Parathyroid adenoma (tissue), 2 donors: ENCODE data around the gene TSHZ2.
"Not testable (repeated sequence)": the region's sequence is repeated elsewhere in the genome, so short reads cannot be mapped to it uniquely, and the experiment has no call there.

ENCODE experiments used
- H2AFZ ChIP-seq: fragments of 300-600 bp; sonication (generic); one replicate; pipeline ENCODE4 v1.7.0; 2017; ENCODE audit warnings: antibody characterized with exemption, mild to moderate bottlenecking
- H3K27ac ChIP-seq: fragments of 300-600 bp; sonication (generic); one replicate; pipeline ENCODE4 v1.7.0; 2017
- H3K27me3 ChIP-seq: fragments of 300-600 bp; sonication (generic); one replicate; pipeline ENCODE4 v1.7.0; 2017; ENCODE audit warnings: low read length; ENCODE audit not compliant: control insufficient read depth, insufficient read depth
- H3K36me3 ChIP-seq: fragments of 300-600 bp; sonication (generic); one replicate; pipeline ENCODE4 v1.7.0; 2017; ENCODE audit warnings: low read length; ENCODE audit not compliant: control insufficient read depth, insufficient read depth
- H3K4me1 ChIP-seq: fragments of 300-600 bp; sonication (generic); one replicate; pipeline ENCODE4 v1.7.0; 2017; ENCODE audit warnings: control low read depth
- H3K4me2 ChIP-seq: fragments of 300-600 bp; sonication (generic); one replicate; pipeline ENCODE4 v1.7.0; 2017; ENCODE audit warnings: low read length
- H3K4me3 ChIP-seq: fragments of 300-600 bp; sonication (generic); one replicate; pipeline ENCODE4 v1.7.0; 2017; ENCODE audit warnings: low read depth, low read length
- H3K79me2 ChIP-seq: fragments of 300-600 bp; sonication (generic); one replicate; pipeline ENCODE4 v1.7.0; 2017; ENCODE audit warnings: control low read depth
- H3K9ac ChIP-seq: fragments of 300-600 bp; sonication (generic); one replicate; pipeline ENCODE4 v1.7.0; 2017; ENCODE audit warnings: mild to moderate bottlenecking
- H3K9me3 ChIP-seq: fragments of 300-600 bp; sonication (generic); one replicate; pipeline ENCODE4 v1.7.0; 2017; ENCODE audit warnings: low read length; ENCODE audit not compliant: control insufficient read depth
- TF ChIP-seq, protein P1 (sequence below): fragments of 300-600 bp; sonication (generic); IDR thresholded peaks from one replicate; pipeline ENCODE4 v1.7.0; 2017; ENCODE audit warnings: antibody characterized with exemption, mild to moderate bottlenecking
- donor health status: primary hyperparathyroidism.

The TSHZ2 gene

GRCh38 chr20:53322651-53323050 lies 350.5 kb downstream of the TSHZ2 start:
- Histone ChIP-seq H3K27me3 (no peaks in the 10 kb centered on the region), H3K27ac (no peak overlapping the region), H3K79me2 (no peaks in the 10 kb centered on the region), H2AFZ (no peak overlapping the region), H3K36me3 (no peaks in the 10 kb centered on the region), H3K9ac (no peak overlapping the region), H3K4me2 (no peak overlapping the region), H3K4me3 (no peak overlapping the region), H3K9me3 (no peaks in the 10 kb centered on the region), H3K4me1 (no peaks in the 10 kb centered on the region)
- TF ChIP-seq, protein P1, sequence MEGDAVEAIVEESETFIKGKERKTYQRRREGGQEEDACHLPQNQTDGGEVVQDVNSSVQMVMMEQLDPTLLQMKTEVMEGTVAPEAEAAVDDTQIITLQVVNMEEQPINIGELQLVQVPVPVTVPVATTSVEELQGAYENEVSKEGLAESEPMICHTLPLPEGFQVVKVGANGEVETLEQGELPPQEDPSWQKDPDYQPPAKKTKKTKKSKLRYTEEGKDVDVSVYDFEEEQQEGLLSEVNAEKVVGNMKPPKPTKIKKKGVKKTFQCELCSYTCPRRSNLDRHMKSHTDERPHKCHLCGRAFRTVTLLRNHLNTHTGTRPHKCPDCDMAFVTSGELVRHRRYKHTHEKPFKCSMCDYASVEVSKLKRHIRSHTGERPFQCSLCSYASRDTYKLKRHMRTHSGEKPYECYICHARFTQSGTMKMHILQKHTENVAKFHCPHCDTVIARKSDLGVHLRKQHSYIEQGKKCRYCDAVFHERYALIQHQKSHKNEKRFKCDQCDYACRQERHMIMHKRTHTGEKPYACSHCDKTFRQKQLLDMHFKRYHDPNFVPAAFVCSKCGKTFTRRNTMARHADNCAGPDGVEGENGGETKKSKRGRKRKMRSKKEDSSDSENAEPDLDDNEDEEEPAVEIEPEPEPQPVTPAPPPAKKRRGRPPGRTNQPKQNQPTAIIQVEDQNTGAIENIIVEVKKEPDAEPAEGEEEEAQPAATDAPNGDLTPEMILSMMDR: no peak

DNA sequence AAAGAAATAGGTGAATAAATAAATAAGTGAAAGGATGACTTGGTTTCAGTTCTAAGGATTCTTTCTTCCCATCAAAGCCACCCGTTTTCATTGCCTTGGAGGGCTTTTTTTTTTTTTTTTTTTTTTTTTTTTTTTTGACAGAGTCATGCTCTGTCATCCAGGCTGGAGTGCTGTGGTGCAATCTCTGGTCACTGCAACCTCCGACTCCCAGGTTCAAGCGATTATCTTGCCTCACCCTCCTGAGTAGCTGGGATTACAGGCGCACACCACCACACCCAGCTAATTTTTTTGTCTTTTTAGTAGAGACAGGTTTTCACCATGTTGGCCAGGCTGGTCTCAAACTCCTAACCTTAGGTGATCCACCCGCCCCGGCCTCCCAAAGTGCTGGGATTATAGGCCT lies 351.3 kb downstream of the TSHZ2 start:
- not testable (repeated sequence) for H3K36me3 ChIP-seq, H3K79me2 ChIP-seq, H3K4me3 ChIP-seq, H3K27ac ChIP-seq, H3K27me3 ChIP-seq, H3K9ac ChIP-seq, H2AFZ ChIP-seq, H3K9me3 ChIP-seq, H3K4me1 ChIP-seq, H3K4me2 ChIP-seq

GRCh38 chr20:53324816-53325215 lies 352.7 kb downstream of the TSHZ2 start:
- Histone ChIP-seq H3K9me3 (no peaks in the 10 kb centered on the region), H3K27me3 (no peaks in the 10 kb centered on the region), H3K27ac (no peak overlapping the region), H3K4me2 (no peak overlapping the region), H3K4me3 (no peak overlapping the region), H3K4me1 (no peaks in the 10 kb centered on the region), H2AFZ (no peak overlapping the region), H3K79me2 (no peaks in the 10 kb centered on the region), H3K9ac (no peak overlapping the region), H3K36me3 (no peaks in the 10 kb centered on the region)
- TF ChIP-seq, protein P1: no peak

- Histone ChIP-seq H3K9ac (no peak overlapping the region), H3K27ac (no peak overlapping the region), H3K4me2 (no peak overlapping the region), H3K4me1 (no peaks in the 10 kb centered on the region), H3K4me3 (no peak overlapping the region), H3K27me3 (no peaks in the 10 kb centered on the region), H2AFZ (no peak overlapping the region), H3K36me3 (no peaks in the 10 kb centered on the region), H3K79me2 (no peaks in the 10 kb centered on the region), H3K9me3 (no peaks in the 10 kb centered on the region)
- TF ChIP-seq, protein P1: no peak
Measured at GRCh38 chr20:53328961-53329360, 356.8 kb downstream of the TSHZ2 start.

DNA sequence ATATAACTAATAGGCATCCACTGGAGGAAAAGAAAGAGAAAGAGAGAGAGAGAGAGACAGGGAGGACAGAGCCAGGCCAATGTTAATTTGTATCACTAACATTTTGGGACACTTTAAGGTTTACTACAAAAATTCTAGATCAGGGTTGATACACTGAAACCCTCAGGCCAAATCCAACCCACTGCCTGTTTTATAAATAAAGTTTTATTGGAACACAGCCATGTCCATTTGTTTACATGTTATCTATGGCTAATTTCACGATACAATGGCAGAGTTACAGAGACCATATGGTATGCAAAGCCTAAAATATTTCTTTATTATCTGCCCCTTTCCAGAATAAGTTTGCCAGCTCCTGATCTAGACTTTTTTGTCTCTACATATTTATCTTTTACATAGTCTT lies 357.6 kb downstream of the TSHZ2 start:
- TF ChIP-seq, protein P1: no peak
- no peaks in the 10 kb centered on the region for H3K79me2 ChIP-seq
- no peak overlapping the region for H3K4me2 ChIP-seq
- H3K27me3 ChIP-seq: no peaks in the 10 kb centered on the region
- no peak overlapping the region for H2AFZ ChIP-seq
- H3K36me3 ChIP-seq: no peaks in the 10 kb centered on the region
- no peaks in the 10 kb centered on the region for H3K4me1 ChIP-seq
- H3K9me3 ChIP-seq: no peaks in the 10 kb centered on the region
- H3K9ac ChIP-seq: no peak overlapping the region
- no peak overlapping the region for H3K4me3 ChIP-seq
- H3K27ac ChIP-seq: no peak overlapping the region
